Measurements from ENCODE around the gene COMMD10.
"Not testable (repeated sequence)": the region's sequence is repeated elsewhere in the genome, so short reads cannot be mapped to it uniquely, and the experiment has no call there.

COMMD10 gene

DNA sequence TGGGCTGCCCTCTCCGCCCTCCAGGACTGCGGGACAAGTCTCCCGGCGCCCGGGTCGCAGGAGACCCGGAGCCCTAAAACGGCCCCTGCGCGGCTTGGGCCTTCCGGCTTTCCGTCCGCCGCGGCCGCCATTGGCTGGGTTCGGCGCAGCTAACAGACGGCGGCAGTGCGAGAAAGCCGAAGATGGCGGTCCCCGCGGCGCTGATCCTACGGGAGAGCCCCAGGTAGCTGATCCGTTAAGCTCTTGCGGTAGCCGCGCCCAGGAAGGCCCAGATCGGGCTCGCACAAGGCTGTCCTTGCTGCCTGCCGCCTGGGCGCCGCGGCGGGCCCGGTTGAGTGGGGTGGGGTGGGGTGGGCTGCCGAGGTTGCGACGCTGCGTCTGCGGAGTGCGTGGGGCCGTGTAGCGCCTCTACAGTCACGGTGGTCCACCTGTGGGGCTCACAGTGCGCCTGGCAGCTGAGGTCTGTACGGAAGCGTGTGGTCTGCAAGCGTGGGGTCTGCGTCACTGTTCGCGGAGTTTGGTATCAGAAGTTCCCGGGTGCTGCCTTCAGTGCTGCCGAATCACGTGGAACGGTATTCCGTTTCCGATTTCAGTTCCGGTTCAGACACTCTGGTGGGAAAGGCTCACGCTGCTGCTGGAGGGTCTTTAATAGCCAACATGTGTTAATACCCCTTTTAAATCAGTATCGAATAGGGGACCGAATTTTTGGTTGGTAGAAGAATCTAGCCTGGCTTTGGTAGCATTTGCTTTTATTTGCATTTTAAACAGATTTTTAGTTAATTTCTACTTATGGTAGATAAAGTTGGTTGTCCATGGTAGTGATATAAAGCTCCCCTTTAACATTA is at the start of gene COMMD10:
COMMD10 (plus strand) TSS at position 155 of the 845 bp plus-strand sequence.
- DNase-seq = peak; percentile 65

DNA sequence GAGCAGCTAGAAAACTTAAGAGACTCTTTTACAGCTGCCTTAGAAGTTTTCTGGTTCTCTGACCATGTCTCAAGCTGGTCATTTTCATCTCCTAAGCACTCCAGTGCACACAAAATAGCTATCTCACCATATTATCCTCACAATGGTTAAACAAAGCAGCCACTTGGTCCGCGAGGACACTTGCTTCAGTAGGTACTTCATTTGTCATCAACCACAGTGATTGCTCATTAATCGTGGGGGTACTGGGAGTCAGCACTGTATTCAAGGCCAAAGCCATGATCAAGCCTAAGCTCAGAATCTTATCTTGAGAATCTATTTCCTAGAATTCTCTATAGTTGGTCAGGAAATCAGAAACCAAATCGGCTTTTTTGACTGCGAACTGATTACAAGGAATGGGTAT is 49.7 kb upstream of the COMMD10 start:
- DNase-seq = no peak

DNA sequence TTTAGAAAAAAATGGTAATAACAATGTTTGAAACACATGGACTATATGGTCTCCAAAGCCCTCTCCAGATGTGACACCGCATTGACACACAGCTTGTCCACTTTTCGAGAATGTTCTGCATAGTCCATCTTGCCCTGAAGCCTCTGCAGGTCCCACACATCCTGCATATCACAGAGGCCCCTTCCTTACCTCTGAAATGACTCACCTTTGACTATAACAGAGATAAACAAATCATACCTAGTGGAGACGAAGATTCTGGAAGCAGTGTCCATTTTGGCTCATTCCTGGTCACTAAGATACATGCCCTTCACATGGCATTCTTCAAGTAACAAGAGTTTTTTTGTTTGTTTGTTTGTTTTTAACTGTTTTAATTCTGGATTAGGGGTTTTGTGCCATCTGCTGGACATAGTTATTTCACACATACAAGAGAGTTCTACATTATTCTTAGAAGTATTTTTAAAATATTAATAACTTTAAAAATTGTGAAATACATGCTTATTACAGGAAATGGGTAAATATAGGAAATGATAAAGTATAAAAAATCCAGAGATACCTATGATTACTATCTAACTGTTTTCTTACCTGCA is 47.5 kb upstream of the COMMD10 start:
- no peak for DNase-seq

GRCh38 chr5:116038817-116039216 is 46.0 kb upstream of the COMMD10 start:
- no peak for DNase-seq

DNA sequence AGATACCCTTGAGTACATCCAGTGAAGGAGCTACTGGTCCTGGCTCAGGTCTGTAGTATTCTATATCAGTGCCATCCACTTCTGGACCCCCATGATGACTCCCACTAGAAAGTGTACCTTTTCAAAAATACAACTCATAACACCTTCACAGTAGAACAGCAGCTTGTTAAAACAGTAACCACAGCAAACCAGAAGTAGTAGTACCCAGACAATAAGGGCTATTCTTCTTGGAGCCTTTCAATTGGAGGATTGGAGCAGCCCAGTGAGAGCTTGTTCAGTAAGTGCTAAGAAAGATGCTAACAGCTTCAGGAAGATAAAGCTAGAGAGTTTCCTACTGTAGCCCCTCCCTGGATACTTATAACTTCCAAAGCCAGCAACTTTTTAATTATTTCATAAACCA is 42.5 kb upstream of the COMMD10 start:
- no peak for DNase-seq

DNA sequence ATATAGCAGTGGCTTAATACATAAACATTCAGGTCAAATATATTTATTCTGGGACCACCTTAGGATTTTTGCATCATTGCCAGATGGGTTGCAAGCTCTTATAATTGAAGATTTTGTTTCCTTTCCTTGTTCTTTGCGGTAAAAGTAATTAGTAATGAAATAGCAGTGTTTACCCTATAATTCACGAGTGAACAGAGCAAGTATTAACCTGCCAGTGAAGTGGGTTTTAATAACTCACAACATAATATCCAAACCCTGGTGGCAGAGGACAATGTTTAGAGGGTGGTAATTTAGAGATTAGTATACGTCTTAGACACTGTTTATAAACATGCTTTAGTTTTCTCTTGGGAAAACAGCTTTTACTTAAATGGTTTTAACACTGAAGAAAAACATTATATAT is 40.8 kb upstream of the COMMD10 start:
- DNase-seq = no peak

DNA sequence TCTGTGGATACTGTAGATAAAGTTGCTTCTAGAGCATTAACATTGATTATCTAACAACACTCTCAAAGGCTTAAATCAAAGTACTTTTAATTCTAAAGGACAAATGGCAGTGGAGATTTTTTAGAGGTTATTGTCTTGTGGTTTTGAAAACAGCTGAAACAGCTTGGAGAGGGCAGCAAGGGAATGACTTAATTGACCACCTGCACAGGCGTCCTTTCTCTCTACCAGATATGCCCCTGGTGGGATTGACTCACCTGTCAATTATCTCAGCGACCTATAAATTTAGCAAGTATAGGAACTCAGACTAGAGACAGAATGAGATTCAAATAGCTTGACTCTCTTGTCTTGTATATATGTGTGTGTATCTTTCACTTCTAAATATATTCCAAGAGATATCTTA is 39.0 kb upstream of the COMMD10 start:
- DNase-seq = no peak

- no peak for DNase-seq
Observed at GRCh38 chr5:116046261-116046660, 38.6 kb upstream of the COMMD10 start.

DNA sequence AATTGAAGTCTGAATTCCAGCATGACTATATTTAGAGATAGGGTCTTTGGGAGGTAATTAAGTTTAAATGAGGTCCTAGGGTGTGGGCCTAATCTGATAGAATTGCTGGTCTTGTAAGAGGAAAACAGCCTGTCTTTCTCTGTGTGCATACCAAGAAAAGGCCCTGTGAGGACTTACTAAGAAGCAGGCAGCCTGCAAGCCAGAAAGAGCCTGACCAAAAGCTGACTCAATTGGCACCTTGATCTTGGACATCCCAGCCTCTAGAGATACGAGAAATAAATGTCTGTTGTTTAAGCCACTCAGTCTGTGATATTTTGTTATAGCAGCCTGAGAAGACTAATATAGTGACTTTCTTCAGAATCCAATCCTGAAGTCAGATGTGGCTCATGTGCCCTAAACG is 38.0 kb upstream of the COMMD10 start:
- DNase-seq = no peak

- DNase-seq = no peak
Observed at GRCh38 chr5:116058346-116058936, 26.4 kb upstream of the COMMD10 start.

GRCh38 chr5:116062352-116062751 is 22.5 kb upstream of the COMMD10 start:
- DNase-seq = no peak

GRCh38 chr5:116063950-116064349 is 20.9 kb upstream of the COMMD10 start:
- DNase-seq = no peak

DNA sequence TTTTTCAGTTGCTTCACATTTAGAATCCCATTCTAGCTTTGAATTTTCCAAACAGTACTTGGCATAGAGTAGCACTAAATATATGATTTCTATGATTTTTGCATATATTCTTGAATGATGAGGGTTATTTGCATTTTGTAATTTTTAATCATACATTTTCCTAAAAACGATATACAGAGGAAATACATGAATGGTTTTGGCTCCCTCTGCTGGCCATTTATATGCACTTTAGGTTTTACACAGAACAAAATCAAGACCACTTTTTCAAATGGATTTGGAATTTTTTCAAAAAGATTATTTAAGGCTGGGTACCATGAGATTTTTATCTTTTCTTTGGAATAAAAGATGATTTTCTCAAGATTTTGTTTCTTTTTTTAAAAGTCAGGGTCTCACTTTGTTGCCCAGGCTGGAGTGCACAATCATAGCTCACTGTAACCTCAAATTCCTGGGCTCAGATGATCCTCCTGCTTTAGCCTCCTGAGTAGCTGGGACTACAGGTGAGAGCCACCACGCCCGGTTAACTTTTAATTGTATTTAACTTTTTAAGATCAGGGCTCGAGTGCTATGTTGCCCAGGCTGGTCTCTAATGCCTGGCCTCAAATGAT is 16.7 kb upstream of the COMMD10 start:
- no peak for DNase-seq

DNA sequence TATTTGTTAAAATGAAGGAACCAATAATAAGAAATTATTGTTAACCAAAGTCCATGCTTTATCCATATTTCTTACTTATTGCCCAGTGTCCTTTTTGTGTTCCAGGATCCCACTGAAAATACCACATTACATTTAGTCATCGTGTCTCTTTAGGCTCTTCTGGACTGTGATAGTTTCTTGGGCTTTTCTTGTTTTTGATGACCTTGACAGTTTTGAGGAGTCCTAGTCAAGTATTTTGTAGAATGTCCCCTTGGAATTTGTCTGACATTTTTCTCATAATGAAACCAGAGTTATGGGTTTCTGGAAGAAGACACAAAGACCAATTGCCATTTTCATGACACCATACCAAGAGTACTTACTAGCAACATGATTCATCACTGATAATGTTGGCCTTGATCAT is 13.6 kb upstream of the COMMD10 start:
- no peak for DNase-seq

DNA sequence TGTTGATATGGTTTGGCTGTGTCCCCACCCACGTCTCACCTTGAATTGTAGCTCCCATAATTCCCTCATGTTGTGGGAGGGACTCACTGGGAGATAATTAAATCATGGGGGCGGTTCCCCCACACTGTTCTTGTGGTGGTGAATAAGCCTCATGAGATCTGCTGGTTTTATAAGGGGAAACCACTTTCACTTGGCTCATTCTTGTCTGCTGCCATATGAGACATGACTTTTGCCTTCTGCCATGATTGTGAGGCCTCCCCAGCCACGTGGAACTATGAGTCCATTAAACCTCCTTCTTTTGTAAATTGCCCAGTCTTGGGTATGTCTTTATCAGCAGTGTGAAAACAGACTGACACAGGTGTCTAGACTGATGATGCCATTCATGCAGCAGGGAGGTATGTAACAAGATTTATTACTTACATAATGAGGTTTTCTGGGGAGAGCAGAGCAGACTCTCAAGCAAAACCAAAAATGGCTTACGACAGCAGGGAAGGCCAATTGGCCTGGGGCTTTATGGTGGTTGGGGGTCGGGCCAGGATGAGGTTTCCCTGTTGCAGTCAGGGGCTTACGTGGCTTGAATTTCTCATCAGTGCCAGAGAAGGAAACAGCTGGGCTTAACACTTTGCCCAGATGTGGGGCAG is 9.5 kb upstream of the COMMD10 start:
- no peak for DNase-seq

GRCh38 chr5:116076496-116076895 is 8.3 kb upstream of the COMMD10 start:
- no peak for DNase-seq

DNA sequence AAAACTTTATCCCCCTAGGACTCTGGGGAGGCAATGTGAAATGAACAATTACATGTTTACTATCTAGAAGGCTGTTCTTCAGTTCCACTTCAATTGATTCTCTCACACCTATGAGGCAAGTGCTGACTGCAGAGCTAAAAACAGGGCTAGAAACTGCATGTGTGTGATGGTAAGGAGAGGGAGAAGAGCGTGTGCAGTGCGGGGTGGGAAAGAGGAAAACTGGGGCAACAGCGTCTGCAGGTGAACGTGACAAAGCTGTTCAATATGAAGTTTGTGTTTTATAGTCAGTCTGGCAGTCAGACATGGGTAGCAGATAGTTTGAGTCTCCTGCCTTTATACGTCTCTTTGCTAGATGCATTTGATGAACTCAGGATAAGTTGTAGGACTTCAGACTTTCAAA is 6.6 kb upstream of the COMMD10 start:
- DNase-seq = no peak

GRCh38 chr5:116084287-116084691 is 536 bp upstream of the COMMD10 start:
- no peak for DNase-seq

- not testable (repeated sequence) for DNase-seq
Observed at GRCh38 chr5:116086309-116086708, 1.5 kb downstream of the COMMD10 start.

DNA sequence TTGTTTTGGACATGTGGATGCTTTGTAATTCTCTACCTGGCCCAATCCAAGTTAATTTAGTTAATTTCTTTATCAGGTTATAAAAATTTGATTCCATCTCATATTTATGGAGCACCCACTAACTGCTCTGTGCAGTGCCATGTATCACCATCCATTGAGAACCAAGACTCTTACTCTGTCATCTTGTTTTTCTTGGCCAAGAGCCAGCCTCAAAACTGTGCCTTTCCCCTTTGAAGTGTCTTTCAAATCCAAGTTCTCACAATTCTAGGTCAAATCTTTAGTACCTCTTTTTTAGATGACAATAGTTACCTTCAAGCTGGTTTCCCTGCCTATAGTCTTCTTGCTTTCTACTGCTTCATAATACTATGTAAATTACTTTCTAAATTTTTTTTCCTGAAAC is 3.2 kb downstream of the COMMD10 start:
- no peak for DNase-seq

GRCh38 chr5:116090302-116090701 is 5.5 kb downstream of the COMMD10 start:
- no peak for DNase-seq

GRCh38 chr5:116091416-116091815 is 6.6 kb downstream of the COMMD10 start:
- no peak for DNase-seq

DNA sequence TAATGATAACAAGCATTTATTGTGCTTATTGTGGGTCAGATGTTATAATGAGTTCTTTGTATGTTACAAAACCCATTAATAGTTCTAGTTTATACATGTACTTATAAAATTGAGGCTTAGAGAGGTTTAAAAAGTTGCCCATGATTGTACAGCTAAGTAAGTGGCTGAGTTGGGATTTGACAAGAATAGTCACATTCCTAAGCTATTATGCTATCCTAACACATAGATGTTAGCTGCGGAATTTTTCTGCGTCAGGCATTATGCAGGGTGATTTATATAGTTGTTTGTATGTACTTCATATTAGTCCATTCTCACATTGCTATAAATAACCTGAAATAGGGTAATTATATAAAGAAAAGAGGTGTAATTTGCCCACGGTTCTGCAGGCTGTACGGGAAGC is 12.5 kb downstream of the COMMD10 start:
- no peak for DNase-seq
